H1 (cell line): ENCODE measurements around the gene C1orf50. TPM values are rescaled to one million over a fixed set of nuclear protein-coding genes. Genes with fewer than 3 reads are reported as not detected.

Experiments used
- CBX5 ChIP-seq: fragments of 300-800, 300-1000 bp; sonication (generic); IDR thresholded peaks from 2 replicates; pipeline ENCODE4 v1.7.1; 2016; ENCODE audit warnings: antibody characterized with exemption, low read length, low read depth
- SIN3A ChIP-seq, 2 experiments: IDR thresholded peaks in 1 of 2; conservative IDR thresholded peaks in 1 of 2; 2 replicates each; pipeline ENCODE4 v1.6.1; 2011 to 2012; ENCODE audit warnings: low read length in 2 of 2, improper control_type of control experiment in 1 of 2, low read depth in 1 of 2, mild to moderate bottlenecking in 1 of 2
- polyA plus RNA-seq, 7 experiments: library from polyadenylated mRNA; depleted of rRNA in 3 of 7; stranded (reverse) in 5 of 7; unstranded in 2 of 7; fragments of >200 nt in 5 of 7; fragments of 200-250 nt in 2 of 7; gene quantifications; 1 replicate in 5 of 7; 2 replicates in 1 of 7; 4 replicates in 1 of 7; pipeline versions ENCODE4 v1.2.1 to v1.2.3, GENCODE V29; 2011 to 2013; ENCODE audit warnings: missing spikeins in 2 of 7, mixed read lengths in 2 of 7
- total RNA-seq: library from RNA; stranded (reverse); fragmentation: NEBNext Ultra II Directional; extraction: Animal tissue kit (Norgen Biotek cat#: 25700); gene quantifications from 2 replicates; pipeline ENCODE4 v1.2.1, GENCODE V29; 2021

Gene C1orf50
- total and polyA plus RNA-seq, 2 of the 8 experiments (the other 6 are each of a cell fraction or from before 2014, with no cell fraction given): 3.2 to 7.1 TPM

- TF ChIP-seq SIN3A (conservative IDR thresholded peaks at IDR 0.05 in 1 of 2, IDR thresholded peaks at IDR 0.05 in 1 of 2; ENCODE audit: low read depth in 1 of 2, low read length in 2 of 2) (0 out of 4 replicates have a peak, but pooled peaks of 1 of the 2 experiments have one; percentile 59), CBX5 (no peak)
Measured at GRCh38 chr1:42756956-42757891, 9.8 kb upstream of the C1orf50 start (continued).
